Heart right ventricle (tissue), 16 donors: ENCODE measurements around the gene ARHGEF10L. TPM values are rescaled to one million over a fixed set of nuclear protein-coding genes. Genes with fewer than 3 reads are reported as not detected.

Source experiments
- ATAC-seq, 8 donors: fragments of 200-7000 bp; cut with Tn5 transposase; one replicate each; pipeline ENCODE4 v1.9.1; 2020; ENCODE audit warnings: mild to moderate bottlenecking in 8 of 8, moderate library complexity in 8 of 8, moderate number of reproducible peaks in 1 of 8
- DNase-seq, 2 donors: peaks; one replicate each; pipeline ENCODE4 v3.0.0-alpha.2; 2020
- H3K27ac ChIP-seq, 10 donors: fragments of 200-600 bp; sonication (generic) in 2 of 10; one replicate each; pipeline versions ENCODE4 v1.5.0 to v1.8.0; 2020 to 2022; ENCODE audit warnings: mild to moderate bottlenecking in 3 of 10
- H3K27me3 ChIP-seq, 7 donors: fragments of 200-600 bp; one replicate each; pipeline ENCODE4 v1.8.0; 2021 to 2022; ENCODE audit warnings: mild to moderate bottlenecking in 2 of 7
- H3K36me3 ChIP-seq, 9 donors: fragments of 200-600 bp; sonication (generic) in 1 of 9; one replicate each; pipeline versions ENCODE4 v1.5.0 to v1.8.0; 2020 to 2022; ENCODE audit warnings: mild to moderate bottlenecking in 2 of 9
- H3K4me1 ChIP-seq, 9 donors: fragments of 200-600 bp; sonication (generic) in 1 of 9; one replicate each; pipeline versions ENCODE4 v1.5.0 to v1.8.0; 2020 to 2022; ENCODE audit warnings: mild to moderate bottlenecking in 4 of 9
- H3K4me3 ChIP-seq, 10 donors: fragments of 200-600 bp; sonication (generic) in 2 of 10; one replicate each; pipeline versions ENCODE4 v1.5.0 to v1.8.0; 2020 to 2022; ENCODE audit warnings: mild to moderate bottlenecking in 7 of 10, moderate library complexity in 2 of 10
- H3K9me3 ChIP-seq, 11 donors: fragments of 200-600 bp in 10 of 11; sonication (generic) in 2 of 11; one replicate each; pipeline versions ENCODE4 v1.5.0 to v1.8.0; 2013 to 2022; ENCODE audit warnings: mild to moderate bottlenecking in 2 of 11, control low read depth in 1 of 11, moderate library complexity in 1 of 11
- CTCF ChIP-seq, 9 donors: fragments of 200-600 bp; sonication (generic) in 2 of 9; IDR thresholded peaks; one replicate each; pipeline versions ENCODE4 v1.5.0 to v1.8.0; 2021 to 2022; ENCODE audit warnings: antibody characterized with exemption in 9 of 9, mild to moderate bottlenecking in 5 of 9, moderate library complexity in 1 of 9
- WGBS, 2 donors: extraction: QIAGEN DNeasy Blood & Tissue Kit; methylation state at CpG; one replicate each; pipeline ENCODE4 v1.1.7; 2013; ENCODE audit warnings: inconsistent platforms in 1 of 2; 5-methylcytosine and 5-hydroxymethylcytosine counted together
- intact Hi-C, 10 donors: fragments of 100-400 bp; cut with DNase I; formaldehyde crosslinking; loops; one replicate each; pipeline versions ENCODE4 v1.11.1 to v1.14.2; 2022
- polyA plus RNA-seq, 2 donors: library from polyadenylated mRNA; stranded (reverse); fragments of 200-250 nt; gene quantifications; one replicate each; pipeline ENCODE4 v1.2.3, GENCODE V29; 2013
- total RNA-seq, 10 donors: library from RNA; stranded (reverse); fragmentation: NEBNext Ultra II Directional in 3 of 10; extraction: Animal tissue kit (Norgen Biotek cat#: 25700) in 3 of 10; gene quantifications; one replicate each; pipeline versions ENCODE4 v1.2.1 to v1.2.4, GENCODE V29; 2021 to 2023
- donor health status: Arrhythmogenic right ventricular cardiomyopathy.
- donor health status: ischemic (EF 13 %, LVEDD 7.1; RV severe dilation, severe dysfunction).
- donor health status: healthy with polysubstance abuse.
- donor health status: DM: no; HTN: yes; CAD: no.
- donor health status: DM: no; HTN: no; CAD: no.
- donor health status: ischemic (EF 25% LVEDD 6.9; RV normal size, moderate dysfunction).
- donor health status: ischemic (EF 25% LVEDD 5.7; RV mildly dilated, moderate dysfunction).
- donor health status: healthy.
- donor health status: DM: yes; HTN: yes; CAD: no.
- donor health status: Ischemic cardiomyopathy.
- donor health status: ischemic (EF 35%, LVEDD 5.7; RV mildly dilated, moderate dysfunction).
- donor health status: nonischemic (EF 11% LVEDD 7.7; RV severe dilation, severe dysfunction).
- donor health status: DM: yes; HTN: yes; CAD: no.
- donor health status: PGD.
- donor health status: ischemic (EF 29% LVEDD 5.4; RV normal size, mild dysfunction).
- donor health status: nonischemic (EF 23%, LVEDD 6.1; RV moderate dilation, normal function).

ARHGEF10L gene
- total and polyA plus RNA-seq, 12 donors, result 45.4 to 68.4 (median 50.6) TPM

GRCh38 chr1:17618558-17619247, 79.2 kb downstream of the ARHGEF10L start:
- Histone ChIP-seq H3K9me3 (no peaks in the 10 kb centered on the region), H3K4me3 (peak overlapping the region; percentile 18 to 59 (median 51)), H3K36me3 (peaks cover 0 to 46% (median 14%) of the 10 kb centered on the region in 9 donors), H3K27ac (peak overlapping the region; percentile 81 to 98 (median 90)), H3K4me1 (peaks cover 4 to 61% (median 32%) of the 10 kb centered on the region in 9 donors), H3K27me3 (no peaks in the 10 kb centered on the region)
- WGBS, 2 donors, result 36 to 53% methylated on average over 19 of the region's 19 CpGs
- intact Hi-C loops, result no loop called here
- ATAC-seq, result peak; percentile 21 to 75 (median 60)
- no peak for TF ChIP-seq CTCF (IDR thresholded peaks at IDR 0.05)
- DNase-seq, result no peak

DNA sequence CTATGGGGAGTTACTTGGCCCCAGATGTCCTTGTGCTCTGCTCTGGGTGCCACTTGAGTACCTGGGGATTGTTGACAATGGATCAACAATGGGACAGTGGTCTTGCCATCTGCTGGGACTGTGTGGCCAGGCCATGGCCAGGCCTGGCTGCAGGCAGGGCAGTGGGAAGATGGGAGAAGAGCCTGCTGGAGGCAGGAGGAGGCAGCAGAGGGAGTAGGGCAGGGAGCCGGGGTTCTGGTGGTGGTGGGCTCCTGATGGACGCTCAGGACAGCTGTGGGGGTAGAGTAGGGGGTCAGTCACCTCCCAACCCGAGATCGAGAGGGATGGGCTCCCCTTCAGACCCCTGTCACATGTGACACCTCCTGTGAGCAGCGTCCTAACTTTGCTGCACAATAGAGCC, 81.0 kb downstream of the ARHGEF10L start:
- Histone ChIP-seq H3K4me1 (peaks cover 12 to 73% (median 45%) of the 10 kb centered on the region in 9 donors), H3K9me3 (no peaks in the 10 kb centered on the region), H3K27me3 (no peaks in the 10 kb centered on the region), H3K4me3 (peak overlapping the region in 2 of 10 donors; percentile 13 to 59), H3K27ac (peak overlapping the region in 8 of 10 donors; percentile 3 to 98 (median 54)), H3K36me3 (peaks cover 0 to 57% (median 15%) of the 10 kb centered on the region in 9 donors)
- WGBS, 2 donors, result 89 to 91% methylated on average over 5 of the region's 5 CpGs
- DNase-seq (no peak), ATAC-seq (no peak)
- TF ChIP-seq CTCF (IDR thresholded peaks at IDR 0.05), result no peak
- intact Hi-C loops, result no loop called here

GRCh38 chr1:17621691-17622090, 82.2 kb downstream of the ARHGEF10L start:
- intact Hi-C loops, result no loop called here
- H3K27me3 ChIP-seq, result no peaks in the 10 kb centered on the region
- H3K9me3 ChIP-seq, result no peaks in the 10 kb centered on the region
- 88 to 91% methylated on average over 10 of the region's 10 CpGs for WGBS, 2 donors
- ATAC-seq (no peak), DNase-seq (no peak)
- peaks cover 12 to 73% (median 45%) of the 10 kb centered on the region in 9 donors for H3K4me1 ChIP-seq
- H3K27ac ChIP-seq, result no peak overlapping the region
- no peak overlapping the region for H3K4me3 ChIP-seq
- peaks cover 0 to 61% (median 20%) of the 10 kb centered on the region in 9 donors for H3K36me3 ChIP-seq
- no peak for TF ChIP-seq CTCF (IDR thresholded peaks at IDR 0.05)

- 98% methylated on average over 22 of the region's 22 CpGs for WGBS, 2 donors
- DNase-seq, result no peak
- peaks cover 10 to 64% (median 36%) of the 10 kb centered on the region in 9 donors for H3K4me1 ChIP-seq
- no peaks in the 10 kb centered on the region for H3K9me3 ChIP-seq
- no peaks in the 10 kb centered on the region for H3K27me3 ChIP-seq
- no peak overlapping the region for H3K4me3 ChIP-seq
- no peak for TF ChIP-seq CTCF (IDR thresholded peaks at IDR 0.05)
- peaks cover 0 to 70% (median 30%) of the 10 kb centered on the region in 9 donors for H3K36me3 ChIP-seq
- peak overlapping the region in 1 of 10 donors; percentile 48 for H3K27ac ChIP-seq
- intact Hi-C loops, result no loop called here
- ATAC-seq, result no peak
Observed at GRCh38 chr1:17622823-17623222, 83.3 kb downstream of the ARHGEF10L start.
